GM19468 (cell line): ENCODE results near the gene SPANXN1.
"Not testable (repeated sequence)": the region's sequence is repeated elsewhere in the genome, so short reads cannot be mapped to it uniquely, and the experiment has no call there.

Experiments used
- ATAC-seq: cut with Tn5 transposase; IDR thresholded peaks from one replicate; pipeline ENCODE4 v1.9.1; 2021; ENCODE audit warnings: mild to moderate bottlenecking, moderate library complexity, moderate number of reproducible peaks; ENCODE audit not compliant: unreplicated experiment; ENCODE audit errors: extremely low read depth

Gene SPANXN1, protein sequence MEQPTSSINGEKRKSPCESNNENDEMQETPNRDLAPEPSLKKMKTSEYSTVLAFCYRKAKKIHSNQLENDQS

DNA sequence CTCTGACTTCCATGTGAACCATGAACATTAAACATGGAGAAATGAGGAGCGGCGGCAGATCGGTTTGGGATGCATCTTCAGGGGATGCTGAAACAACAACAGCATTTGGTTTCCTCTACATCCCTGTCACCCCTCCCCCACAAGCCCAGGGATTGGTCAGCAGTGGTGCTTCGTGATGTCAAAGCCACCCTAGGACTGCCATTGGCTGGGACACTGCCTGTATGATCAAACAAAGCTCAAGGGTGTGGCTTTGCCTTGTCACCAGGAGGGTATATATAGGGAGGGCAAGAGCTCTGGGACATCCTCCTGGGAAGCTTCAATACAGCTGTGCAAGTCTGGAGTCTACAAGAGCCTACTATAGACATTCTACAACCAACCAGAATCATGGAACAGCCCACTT lies at the start of gene SPANXN1:
Gene SPANXN1, plus strand, starts transcription at position 301 of the 400 bp plus-strand sequence. Its CDS starts 84 bp downstream, at position 385.
- ATAC-seq, result not testable (repeated sequence)

DNA sequence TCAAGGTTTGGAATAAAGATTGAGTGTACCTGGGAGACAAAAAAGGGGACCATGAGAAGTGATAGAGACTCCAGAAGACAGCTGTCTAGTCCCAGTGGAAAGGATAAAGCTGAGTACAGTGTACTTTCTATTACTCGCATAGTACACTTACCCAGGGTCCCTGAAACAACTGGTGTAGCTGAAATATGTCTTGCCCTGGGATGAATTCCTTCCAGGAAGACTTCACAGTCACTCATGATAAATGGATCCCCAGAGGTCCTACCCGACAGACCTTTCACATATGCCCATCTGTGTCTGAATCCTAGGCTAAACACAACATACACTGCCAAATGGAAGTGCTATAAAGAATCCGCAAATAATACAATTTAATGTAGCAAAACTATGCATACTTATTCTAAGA lies 48.2 kb upstream of the SPANXN1 start:
- no peak for ATAC-seq

DNA sequence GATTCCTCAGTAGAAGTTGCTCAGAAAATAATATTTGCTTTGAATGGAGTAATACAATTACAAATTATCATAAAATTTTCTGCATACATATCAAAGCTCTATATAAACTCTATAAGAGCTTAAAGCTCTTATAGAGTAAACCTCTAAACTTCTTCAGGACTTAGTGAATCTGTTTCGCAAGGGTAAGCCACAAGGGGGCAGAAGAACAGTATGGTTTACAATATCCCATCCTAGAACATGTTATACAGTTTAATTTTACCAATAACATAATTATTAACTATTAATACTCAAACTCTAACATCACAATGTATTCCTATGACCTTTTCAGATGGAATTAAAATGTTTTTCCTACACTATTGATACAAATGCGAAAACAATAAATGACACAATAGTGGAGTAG lies 33.8 kb upstream of the SPANXN1 start:
- no peak for ATAC-seq

DNA sequence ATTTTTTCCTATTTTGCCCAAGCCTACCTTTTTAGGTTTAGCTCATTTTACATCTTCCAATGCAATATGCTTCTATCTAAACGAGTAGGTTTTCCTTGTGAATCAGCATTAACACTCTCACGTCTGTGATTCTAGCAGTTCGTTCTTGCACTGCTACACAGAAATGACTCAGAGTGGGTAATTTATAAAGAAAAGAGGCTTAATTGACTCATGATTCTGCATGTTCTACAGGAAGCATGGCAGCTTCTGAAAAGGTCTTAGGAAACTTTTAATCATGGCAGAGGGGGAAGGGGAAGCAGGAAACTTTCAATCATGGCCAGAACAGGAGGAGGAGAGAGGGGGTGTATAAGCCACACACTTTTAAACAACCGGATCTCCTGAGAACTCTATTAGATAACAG lies 44.9 kb downstream of the SPANXN1 start:
- ATAC-seq, result no peak
